GM12801 (cell line): Measurements from ENCODE around the gene SRC.

Experiments used
- CTCF ChIP-seq: IDR thresholded peaks from one replicate; pipeline ENCODE4 v1.5.1; 2011; ENCODE audit warnings: control low read depth; ENCODE audit not compliant: insufficient read length; ENCODE audit errors: extremely low read depth

The SRC gene

GRCh38 chr20:37302981-37303380, 43.0 kb upstream of the SRC start:
- TF ChIP-seq CTCF, result no peak

GRCh38 chr20:37303637-37304036, 42.3 kb upstream of the SRC start:
- no peak for TF ChIP-seq CTCF

GRCh38 chr20:37305079-37305478, 40.9 kb upstream of the SRC start:
- no peak for TF ChIP-seq CTCF

GRCh38 chr20:37305839-37306238, 40.1 kb upstream of the SRC start:
- TF ChIP-seq CTCF, result no peak

GRCh38 chr20:37308086-37309050, 37.6 kb upstream of the SRC start:
- no peak for TF ChIP-seq CTCF

- no peak for TF ChIP-seq CTCF
Observed at GRCh38 chr20:37309290-37309689, 36.6 kb upstream of the SRC start.

GRCh38 chr20:37309936-37310590, 35.9 kb upstream of the SRC start:
- no peak for TF ChIP-seq CTCF
